Omental fat pad (tissue), 4 donors: Measurements from ENCODE around the gene CYB561. TPM values are rescaled to one million over a fixed set of nuclear protein-coding genes. Genes with fewer than 3 reads are reported as not detected.
"Not testable (repeated sequence)": the region's sequence is repeated elsewhere in the genome, so short reads cannot be mapped to it uniquely, and the experiment has no call there.

Source experiments
- ATAC-seq: fragments of 150-250 bp; one replicate; pipeline ENCODE4 v1.9.1; 2016; ENCODE audit warnings: mild to moderate bottlenecking, moderate library complexity; ENCODE audit not compliant: low FRiP score
- DNase-seq: peaks from one replicate; pipeline ENCODE4 v3.0.0-alpha.2; 2019; ENCODE audit warnings: low spot score
- CTCF ChIP-seq, 3 donors: fragments of 450-650 bp; IDR thresholded peaks; one replicate each; pipeline ENCODE4 v1.5.1; 2016 to 2017; ENCODE audit warnings: antibody characterized with exemption in 3 of 3, mild to moderate bottlenecking in 3 of 3, moderate library complexity in 2 of 3
- total RNA-seq, 4 donors: library from RNA; depleted of rRNA; stranded (reverse); fragments of >200 nt; gene quantifications; one replicate each; pipeline ENCODE4 v1.1.0, GENCODE V29; 2016

CYB561 gene
- total RNA-seq, 4 donors from 2014 or later, result 19.9 to 22.3 (median 20.5) TPM

- ATAC-seq (no peak), DNase-seq (no peak)
- no peak for TF ChIP-seq CTCF (IDR thresholded peaks at IDR 0.05)
Observed at GRCh38 chr17:63458478-63458877, 12.4 kb upstream of the CYB561 start.

- no peak for ATAC-seq
- no peak for TF ChIP-seq CTCF (IDR thresholded peaks at IDR 0.05)
Observed at GRCh38 chr17:63455417-63455816, 9.3 kb upstream of the CYB561 start.

GRCh38 chr17:63454915-63455314 lies 8.8 kb upstream of the CYB561 start:
- ATAC-seq (no peak), DNase-seq (no peak)
- TF ChIP-seq CTCF (IDR thresholded peaks at IDR 0.05), result no peak

More at GRCh38 chr17:63455417-63455816, 9.3 kb upstream of the CYB561 start:
- DNase-seq, result no peak

- not testable (repeated sequence) for DNase-seq, ATAC-seq
Observed at GRCh38 chr17:63454357-63454756, 8.3 kb upstream of the CYB561 start.

- TF ChIP-seq CTCF (IDR thresholded peaks at IDR 0.05), result no peak
- DNase-seq, result no peak
- ATAC-seq, result no peak
Observed at GRCh38 chr17:63452962-63453551, 7.0 kb upstream of the CYB561 start.

- ATAC-seq (no peak), DNase-seq (no peak)
- TF ChIP-seq CTCF (IDR thresholded peaks at IDR 0.05), result no peak
Observed at GRCh38 chr17:63452046-63452961, 6.2 kb upstream of the CYB561 start.

GRCh38 chr17:63451150-63451549 lies 5.0 kb upstream of the CYB561 start:
- ATAC-seq (no peak), DNase-seq (no peak)
- TF ChIP-seq CTCF (IDR thresholded peaks at IDR 0.05), result no peak
